Activated naive CD8-positive, alpha-beta T cell treated with anti-CD3 and anti-CD28 coated beads for 36 hours (primary cell): ENCODE measurements around the gene TREM1. TPM values are rescaled to one million over a fixed set of nuclear protein-coding genes. Genes with fewer than 3 reads are reported as not detected.
A peak's percentile ranks its signal among the peaks of the same experiment; 100 is the strongest.
"Not testable (repeated sequence)": the region's sequence is repeated elsewhere in the genome, so short reads cannot be mapped to it uniquely, and the experiment has no call there.

Experiments used
- DNase-seq: peaks from one replicate; pipeline ENCODE4 v3.0.0; 2021
- H3K27ac Mint-ChIP-seq: one replicate; pipeline ENCODE4 v1.8.0; 2022; ENCODE audit warnings: mild to moderate bottlenecking, moderate library complexity, mixed read lengths
- H3K27me3 Mint-ChIP-seq: one replicate; pipeline ENCODE4 v1.8.0; 2022; ENCODE audit warnings: mild to moderate bottlenecking, mixed read lengths
- H3K36me3 Mint-ChIP-seq: one replicate; pipeline ENCODE4 v1.8.0; 2021; ENCODE audit warnings: mild to moderate bottlenecking, mixed read lengths
- H3K4me1 Mint-ChIP-seq: one replicate; pipeline ENCODE4 v1.8.0; 2021; ENCODE audit warnings: mixed read lengths
- H3K4me3 Mint-ChIP-seq: one replicate; pipeline ENCODE4 v1.8.0; 2022; ENCODE audit warnings: mild to moderate bottlenecking, moderate library complexity, mixed read lengths
- H3K9me3 Mint-ChIP-seq: one replicate; pipeline ENCODE4 v1.8.0; 2022; ENCODE audit warnings: mixed read lengths
- total RNA-seq, 2 experiments: library from RNA; stranded (reverse); gene quantifications; one replicate each; pipeline ENCODE4 v1.2.3, GENCODE V29; 2021

Gene TREM1
- total RNA-seq, 2 experiments from 2014 or later: 0.30 TPM; not detected in 1

DNA sequence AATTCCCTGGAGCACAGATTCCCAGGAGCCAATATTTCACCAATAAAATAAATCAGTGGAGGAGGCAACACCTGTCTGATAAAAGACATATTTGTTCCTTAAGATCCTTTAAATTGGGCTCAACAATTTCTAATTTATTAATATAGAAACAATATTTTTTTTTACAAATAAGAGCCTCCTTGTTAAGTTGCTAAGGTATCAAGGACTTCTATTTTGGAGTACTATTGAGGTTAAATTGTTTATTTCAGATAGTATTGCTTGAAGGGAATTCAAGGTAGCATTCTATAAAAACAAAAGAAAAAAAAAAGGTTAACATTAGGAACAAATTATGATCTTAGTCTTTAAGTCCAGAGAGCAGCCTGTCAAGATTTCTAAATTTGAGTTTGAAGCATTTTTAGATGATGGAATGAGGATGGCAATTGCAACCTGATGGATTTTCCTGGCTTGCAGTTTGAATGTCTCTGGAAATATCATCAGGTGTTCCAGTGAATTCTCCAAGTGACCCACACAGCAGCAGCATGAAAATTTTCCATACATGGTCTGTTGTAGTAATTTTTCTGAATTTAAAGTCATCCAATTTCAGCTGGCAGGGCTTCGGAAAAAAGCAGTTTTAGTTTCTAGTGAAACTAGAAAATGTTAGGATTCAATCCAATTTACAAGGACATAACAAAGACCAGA lies 29.6 kb upstream of the TREM1 start:
- H3K4me3 Mint-ChIP-seq: no peak overlapping the region
- peaks cover 4% of the 10 kb centered on the region for H3K27me3 Mint-ChIP-seq
- H3K9me3 Mint-ChIP-seq: no peaks in the 10 kb centered on the region
- no peaks in the 10 kb centered on the region for H3K36me3 Mint-ChIP-seq
- no peak for DNase-seq
- H3K4me1 Mint-ChIP-seq: peaks cover 19% of the 10 kb centered on the region
- H3K27ac Mint-ChIP-seq: no peak overlapping the region

DNA sequence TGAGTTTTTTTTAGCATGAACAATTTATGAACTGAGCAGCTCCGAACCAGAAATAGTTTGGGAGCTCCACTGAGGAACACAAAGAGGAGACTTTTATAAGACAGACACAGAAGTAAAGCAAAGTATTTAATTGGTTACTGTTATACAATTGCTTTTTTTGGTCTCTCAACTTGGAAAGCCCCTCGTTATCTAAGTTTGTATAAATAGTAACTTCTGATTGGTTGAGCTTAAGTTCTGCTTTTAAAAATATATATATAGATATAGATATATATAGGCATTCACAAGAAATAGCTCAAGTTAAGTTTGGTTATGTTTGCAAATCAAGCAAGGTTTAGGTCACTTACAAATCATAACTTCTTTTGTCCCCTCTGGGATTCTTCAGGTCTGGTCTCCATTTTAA lies 28.7 kb upstream of the TREM1 start:
- no peak for DNase-seq
- no peak overlapping the region for H3K4me3 Mint-ChIP-seq
- H3K27me3 Mint-ChIP-seq: peaks cover 4% of the 10 kb centered on the region
- H3K4me1 Mint-ChIP-seq: peaks cover 19% of the 10 kb centered on the region
- no peaks in the 10 kb centered on the region for H3K36me3 Mint-ChIP-seq
- H3K9me3 Mint-ChIP-seq: no peaks in the 10 kb centered on the region
- H3K27ac Mint-ChIP-seq: no peak overlapping the region

DNA sequence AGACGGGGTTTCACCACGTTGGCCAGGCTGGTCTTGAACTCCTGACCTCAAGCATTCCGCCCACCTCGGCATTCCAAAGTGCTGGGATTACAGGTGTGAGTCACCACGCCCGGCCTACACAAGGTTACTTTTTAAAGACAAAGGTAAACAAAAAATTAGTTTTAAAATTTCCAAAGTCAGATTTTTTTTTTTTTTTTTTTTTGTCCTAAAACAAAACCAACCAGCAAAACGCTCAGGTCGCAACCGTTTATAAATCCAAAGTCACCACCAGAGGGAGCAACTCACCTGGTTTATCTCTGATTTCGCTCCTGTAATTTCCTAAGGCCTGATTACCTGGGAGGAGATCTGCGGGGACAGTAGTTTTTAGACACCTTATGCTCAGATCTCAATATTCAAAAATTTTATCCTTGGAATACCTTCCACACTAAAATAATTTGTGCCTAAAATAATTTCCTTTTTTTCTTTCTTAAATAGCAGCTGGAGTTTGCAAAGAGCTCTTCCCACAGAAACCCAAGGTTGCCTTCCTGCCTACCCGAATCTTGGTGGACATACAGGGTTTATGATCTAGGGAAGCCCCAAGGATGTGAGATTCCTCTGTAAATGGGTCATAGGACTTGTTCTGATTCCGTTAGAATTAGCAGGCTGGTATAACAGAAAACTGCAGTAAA lies 19.8 kb upstream of the TREM1 start:
- H3K27ac Mint-ChIP-seq: no peak overlapping the region
- peaks cover 5% of the 10 kb centered on the region for H3K9me3 Mint-ChIP-seq
- DNase-seq: peak; percentile 18
- H3K4me1 Mint-ChIP-seq: peaks cover 12% of the 10 kb centered on the region
- no peak overlapping the region for H3K4me3 Mint-ChIP-seq
- no peaks in the 10 kb centered on the region for H3K36me3 Mint-ChIP-seq
- no peaks in the 10 kb centered on the region for H3K27me3 Mint-ChIP-seq

DNA sequence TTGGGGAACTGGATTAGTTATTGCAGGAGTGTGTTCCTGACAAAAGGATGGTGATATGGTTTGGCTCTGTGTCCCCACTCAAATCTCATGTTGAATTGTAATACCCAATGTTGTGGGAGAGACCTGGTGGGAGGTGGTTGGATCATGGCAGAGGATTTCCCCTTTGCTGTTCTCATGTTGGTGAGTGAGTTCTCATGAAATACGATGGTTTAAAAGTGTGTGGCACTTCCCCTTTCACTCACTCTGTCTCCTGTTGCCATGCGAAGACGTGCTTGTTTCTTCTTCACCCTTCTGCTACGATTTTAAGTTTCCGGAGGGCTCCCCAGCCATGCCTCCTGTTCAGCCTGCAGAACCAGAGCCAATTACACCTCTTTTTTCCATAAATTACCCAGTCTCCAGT lies 16.2 kb upstream of the TREM1 start:
- no peak overlapping the region for H3K27ac Mint-ChIP-seq

GRCh38 chr6:41298785-41299502 lies 12.5 kb upstream of the TREM1 start:
- Mint-ChIP-seq H3K36me3 (peaks cover 13% of the 10 kb centered on the region), H3K9me3 (peaks cover 34% of the 10 kb centered on the region), H3K27me3 (no peaks in the 10 kb centered on the region), H3K4me3 (peak overlapping the region; percentile 42), H3K4me1 (peaks cover 55% of the 10 kb centered on the region), H3K27ac (peak overlapping the region; percentile 72)
- DNase-seq: no peak

More for the DNA sequence above, 16.2 kb upstream of the TREM1 start:
- H3K4me3 Mint-ChIP-seq: no peak overlapping the region
- DNase-seq: no peak
- H3K4me1 Mint-ChIP-seq: peaks cover 35% of the 10 kb centered on the region
- H3K36me3 Mint-ChIP-seq: peaks cover 10% of the 10 kb centered on the region
- no peaks in the 10 kb centered on the region for H3K27me3 Mint-ChIP-seq
- peaks cover 19% of the 10 kb centered on the region for H3K9me3 Mint-ChIP-seq

DNA sequence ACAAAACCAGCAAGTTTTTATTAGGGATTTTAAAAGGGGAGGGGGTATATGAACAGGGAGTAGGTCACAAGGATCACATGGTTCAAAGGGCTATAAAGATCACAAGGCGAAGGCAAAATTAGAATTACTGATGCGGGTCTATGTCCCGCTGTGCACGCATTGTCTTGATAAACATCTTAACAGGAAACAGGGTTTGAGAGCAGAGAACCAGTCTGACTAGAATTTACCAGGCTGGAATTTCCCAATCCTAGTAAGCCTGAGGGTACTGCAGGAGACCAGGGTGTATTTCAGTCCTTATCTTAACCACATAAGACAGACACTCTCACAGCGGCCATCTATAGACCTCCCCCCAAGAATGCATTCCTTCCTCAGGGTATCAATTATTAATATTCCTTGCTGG lies 10.8 kb upstream of the TREM1 start:
- not testable (repeated sequence) for DNase-seq, H3K27ac Mint-ChIP-seq, H3K4me3 Mint-ChIP-seq, H3K27me3 Mint-ChIP-seq
- Mint-ChIP-seq H3K36me3 (peaks cover 13% of the 10 kb centered on the region), H3K9me3 (peaks cover 30% of the 10 kb centered on the region), H3K4me1 (peaks cover 52% of the 10 kb centered on the region)

GRCh38 chr6:41294214-41294872 lies 7.9 kb upstream of the TREM1 start:
- Mint-ChIP-seq H3K27me3 (no peaks in the 10 kb centered on the region), H3K27ac (no peak overlapping the region), H3K4me1 (peaks cover 43% of the 10 kb centered on the region), H3K9me3 (peaks cover 25% of the 10 kb centered on the region), H3K4me3 (no peak overlapping the region), H3K36me3 (peaks cover 9% of the 10 kb centered on the region)
- DNase-seq: peak; percentile 5

DNA sequence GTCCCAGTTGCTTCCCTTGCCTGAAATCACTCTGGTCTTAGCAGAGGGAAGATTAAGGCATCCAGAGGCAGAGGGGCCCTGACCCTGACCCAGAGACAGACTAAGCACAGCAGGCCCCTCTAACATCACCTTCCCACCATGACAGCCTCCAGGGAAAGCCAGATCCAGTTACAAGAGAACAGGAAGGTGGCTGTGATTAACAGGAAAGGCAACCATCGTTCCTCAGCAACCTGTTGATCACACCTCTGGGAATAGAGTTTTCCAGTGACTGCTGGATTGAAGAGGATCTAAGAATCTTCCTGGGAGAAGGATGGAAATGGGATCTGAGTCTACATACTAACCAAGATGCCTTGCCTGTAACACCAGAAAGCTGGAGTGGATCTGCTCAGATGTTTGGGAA lies 5.2 kb upstream of the TREM1 start:
- H3K36me3 Mint-ChIP-seq: peaks cover 2% of the 10 kb centered on the region

DNA sequence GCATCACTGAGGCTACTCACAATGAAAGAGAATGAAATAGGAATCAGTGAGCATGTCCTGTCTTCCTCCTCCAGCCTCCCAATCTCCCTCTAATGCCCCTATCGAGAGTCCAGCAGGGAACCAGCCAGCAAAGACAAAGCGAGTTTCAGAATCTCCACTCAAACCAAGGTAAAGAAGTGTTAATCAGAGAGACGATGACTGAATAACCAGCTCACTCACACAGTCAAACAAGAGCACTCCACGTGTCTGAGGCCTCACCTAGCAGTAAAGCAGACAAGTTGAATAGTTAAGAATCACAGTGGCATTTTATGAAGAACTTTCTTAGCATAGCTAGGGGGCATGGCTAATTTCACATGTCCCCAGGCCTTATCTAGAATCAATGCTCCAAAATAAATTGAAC lies 3.3 kb upstream of the TREM1 start:
- no peaks in the 10 kb centered on the region for H3K9me3 Mint-ChIP-seq
- H3K36me3 Mint-ChIP-seq: no peaks in the 10 kb centered on the region
- no peak overlapping the region for H3K27ac Mint-ChIP-seq
- H3K27me3 Mint-ChIP-seq: no peaks in the 10 kb centered on the region
- H3K4me1 Mint-ChIP-seq: peaks cover 15% of the 10 kb centered on the region
- no peak overlapping the region for H3K4me3 Mint-ChIP-seq
- no peak for DNase-seq

More for the DNA sequence above, 5.2 kb upstream of the TREM1 start:
- Mint-ChIP-seq H3K4me3 (no peak overlapping the region), H3K27ac (no peak overlapping the region), H3K9me3 (peaks cover 7% of the 10 kb centered on the region), H3K4me1 (peaks cover 26% of the 10 kb centered on the region), H3K27me3 (no peaks in the 10 kb centered on the region)
- no peak for DNase-seq

GRCh38 chr6:41288754-41289129 lies 2.3 kb upstream of the TREM1 start:
- H3K9me3 Mint-ChIP-seq: no peaks in the 10 kb centered on the region
- peaks cover 11% of the 10 kb centered on the region for H3K4me1 Mint-ChIP-seq
- H3K4me3 Mint-ChIP-seq: no peak overlapping the region
- no peaks in the 10 kb centered on the region for H3K36me3 Mint-ChIP-seq
- H3K27ac Mint-ChIP-seq: no peak overlapping the region
- no peaks in the 10 kb centered on the region for H3K27me3 Mint-ChIP-seq
- no peak for DNase-seq

- no peak overlapping the region for H3K4me3 Mint-ChIP-seq
- DNase-seq: no peak
- peak overlapping the region; percentile 47 for H3K27ac Mint-ChIP-seq
- H3K27me3 Mint-ChIP-seq: no peaks in the 10 kb centered on the region
- no peaks in the 10 kb centered on the region for H3K9me3 Mint-ChIP-seq
- H3K36me3 Mint-ChIP-seq: no peaks in the 10 kb centered on the region
- peaks cover 12% of the 10 kb centered on the region for H3K4me1 Mint-ChIP-seq
These were observed 1.7 kb upstream of the TREM1 start for GRCh38 chr6:41288030-41288753.

GRCh38 chr6:41284726-41285125 lies 1.8 kb downstream of the TREM1 start:
- Mint-ChIP-seq H3K4me1 (peaks cover 12% of the 10 kb centered on the region), H3K27me3 (no peaks in the 10 kb centered on the region), H3K36me3 (no peaks in the 10 kb centered on the region), H3K27ac (no peak overlapping the region), H3K9me3 (no peaks in the 10 kb centered on the region), H3K4me3 (no peak overlapping the region)
- DNase-seq: no peak

- DNase-seq: no peak
- Mint-ChIP-seq H3K27me3 (no peaks in the 10 kb centered on the region), H3K27ac (no peak overlapping the region), H3K4me1 (peaks cover 20% of the 10 kb centered on the region), H3K36me3 (no peaks in the 10 kb centered on the region), H3K9me3 (no peaks in the 10 kb centered on the region), H3K4me3 (no peak overlapping the region)
These were observed 2.9 kb downstream of the TREM1 start for GRCh38 chr6:41283600-41283999.

DNA sequence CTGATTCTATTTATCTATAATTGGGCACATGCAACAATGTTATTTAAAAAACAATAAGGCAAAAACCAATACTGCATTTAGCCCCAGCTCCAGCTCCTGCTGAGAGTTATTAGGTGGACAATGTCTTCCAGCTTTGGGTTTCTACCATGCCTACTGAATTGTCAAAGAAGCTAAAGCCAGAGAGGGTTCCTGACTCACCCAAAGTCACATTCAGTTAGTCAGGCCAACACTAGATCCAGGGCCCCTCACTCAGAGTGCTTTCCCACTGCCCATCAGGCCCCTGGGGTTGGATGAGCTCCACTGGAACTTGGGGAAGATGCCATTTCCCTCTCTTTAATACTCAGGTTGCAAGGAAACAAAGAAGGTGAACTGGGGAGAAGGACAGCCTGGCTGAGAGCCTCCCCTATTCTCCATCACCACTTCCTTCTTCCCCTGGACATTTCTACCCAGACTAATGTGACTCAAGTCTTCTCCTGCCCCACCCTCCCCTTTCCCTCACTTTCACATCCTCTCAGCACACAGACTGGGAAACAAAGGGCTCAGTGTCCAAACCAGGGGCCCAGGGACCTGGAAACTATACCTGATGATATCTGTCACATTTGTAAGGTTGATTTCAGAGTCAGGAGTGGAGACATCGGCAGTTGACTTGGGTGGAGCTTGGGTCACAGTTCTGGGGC lies 6.0 kb downstream of the TREM1 start:
- Mint-ChIP-seq H3K36me3 (no peaks in the 10 kb centered on the region), H3K27ac (no peak overlapping the region), H3K4me3 (no peak overlapping the region), H3K4me1 (peaks cover 12% of the 10 kb centered on the region), H3K27me3 (no peaks in the 10 kb centered on the region), H3K9me3 (no peaks in the 10 kb centered on the region)
- no peak for DNase-seq
